ENCODE data around the gene PRR11.
"Not testable (repeated sequence)": the region's sequence is repeated elsewhere in the genome, so short reads cannot be mapped to it uniquely, and the experiment has no call there.

PRR11 gene

DNA sequence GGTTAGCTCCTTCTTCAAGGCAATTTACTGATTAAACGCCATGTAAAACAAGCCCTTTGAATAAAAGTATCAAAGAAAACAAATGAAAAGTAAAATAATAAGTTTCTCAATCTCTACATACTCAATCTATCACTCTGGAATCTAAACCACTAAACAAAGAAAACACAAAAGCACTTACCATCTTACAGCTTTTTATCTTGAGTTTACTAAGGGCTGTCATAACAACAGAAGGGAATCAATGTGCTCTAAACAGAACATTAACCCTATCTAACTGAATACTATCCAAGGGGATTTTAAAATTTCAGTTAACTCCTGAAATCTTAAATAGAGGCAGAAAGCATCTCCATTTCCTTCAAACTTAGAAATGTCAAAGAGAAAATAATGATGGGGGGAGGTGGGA, 4.0 kb upstream of the PRR11 start:
- no peak for DNase-seq (ENCODE audit: low read depth)

DNA sequence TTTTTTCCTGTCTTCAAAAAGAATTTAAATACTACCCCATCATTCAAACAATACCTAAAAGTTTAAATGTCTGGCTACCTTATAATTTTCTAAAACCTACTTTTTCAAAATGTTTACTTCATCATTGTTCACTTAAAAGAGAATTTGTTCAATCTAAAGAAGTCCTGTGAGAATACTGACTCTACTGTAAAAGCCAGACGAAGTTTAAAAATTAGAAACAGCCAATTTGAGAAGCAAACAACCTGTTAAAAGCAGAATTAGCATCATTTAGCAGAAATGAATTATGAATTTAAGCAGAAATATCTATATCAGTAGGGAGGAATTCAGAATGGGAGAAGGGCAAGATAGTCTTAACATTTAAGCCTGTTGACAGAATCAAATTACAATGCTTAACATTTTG, 2.6 kb upstream of the PRR11 start:
- DNase-seq (ENCODE audit: low read depth), result no peak

DNA sequence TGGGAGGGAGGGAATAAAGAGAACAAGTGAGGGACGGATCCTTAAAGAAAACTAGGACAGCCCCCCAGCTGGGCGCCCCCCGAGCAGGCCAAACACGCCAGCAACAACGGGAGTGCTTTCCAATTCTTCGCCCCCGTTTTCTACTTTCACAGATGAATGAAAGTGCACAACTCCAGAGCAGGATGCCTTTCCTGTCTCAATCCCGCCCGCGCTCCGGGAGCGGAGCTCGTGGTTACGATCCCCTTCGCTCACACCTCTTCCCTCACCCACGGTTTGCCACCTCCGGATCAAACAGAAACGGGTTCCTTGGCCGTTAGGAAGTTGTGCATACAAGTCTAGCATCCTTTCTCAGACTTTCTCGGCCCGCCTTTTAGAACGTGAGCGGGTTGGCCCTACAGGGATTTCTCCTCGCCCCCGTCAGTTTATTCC, 1.2 kb upstream of the PRR11 start:
- no peak for DNase-seq (ENCODE audit: low read depth)

DNA sequence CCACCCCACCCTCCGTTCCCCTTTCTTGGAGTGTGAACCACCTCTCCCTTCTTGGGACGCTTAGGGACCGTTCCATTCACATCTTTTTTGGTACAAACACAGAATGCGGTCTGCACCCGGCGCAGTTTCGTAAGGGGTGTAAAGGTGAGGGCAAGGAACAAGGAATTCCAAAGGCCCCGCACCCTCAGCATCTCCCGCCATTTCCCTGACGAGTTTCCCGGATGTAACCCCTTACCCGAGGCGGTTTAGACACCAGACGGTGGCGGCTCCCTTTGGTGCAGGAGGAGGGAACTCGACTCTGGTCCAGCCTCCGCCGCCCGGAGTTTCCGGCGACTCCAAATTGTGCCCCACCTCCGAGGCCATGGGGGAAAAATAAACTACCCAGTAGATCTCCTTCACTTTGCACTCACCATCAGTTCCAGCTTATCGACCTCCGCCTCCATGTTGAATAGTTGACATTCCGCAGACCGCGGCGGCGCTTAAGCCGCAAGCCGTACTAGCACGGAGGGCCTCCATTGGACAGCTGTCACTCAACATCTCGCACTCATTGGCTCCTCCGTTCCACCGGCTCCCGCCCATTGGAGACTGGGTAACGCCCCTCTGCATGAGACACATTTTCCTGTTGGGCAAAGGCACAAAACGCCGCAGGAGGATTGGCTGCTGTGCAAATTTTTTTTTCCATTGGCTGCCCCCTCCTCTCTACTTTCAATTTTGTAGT, 666 bp upstream of the PRR11 start, which contains the start of gene SKA2:
SKA2 (minus strand) TSS at position 466 of the 718 bp plus-strand sequence; CDS start at position 443, 23 bp downstream.
- DNase-seq (ENCODE audit: low read depth), result no peak

DNA sequence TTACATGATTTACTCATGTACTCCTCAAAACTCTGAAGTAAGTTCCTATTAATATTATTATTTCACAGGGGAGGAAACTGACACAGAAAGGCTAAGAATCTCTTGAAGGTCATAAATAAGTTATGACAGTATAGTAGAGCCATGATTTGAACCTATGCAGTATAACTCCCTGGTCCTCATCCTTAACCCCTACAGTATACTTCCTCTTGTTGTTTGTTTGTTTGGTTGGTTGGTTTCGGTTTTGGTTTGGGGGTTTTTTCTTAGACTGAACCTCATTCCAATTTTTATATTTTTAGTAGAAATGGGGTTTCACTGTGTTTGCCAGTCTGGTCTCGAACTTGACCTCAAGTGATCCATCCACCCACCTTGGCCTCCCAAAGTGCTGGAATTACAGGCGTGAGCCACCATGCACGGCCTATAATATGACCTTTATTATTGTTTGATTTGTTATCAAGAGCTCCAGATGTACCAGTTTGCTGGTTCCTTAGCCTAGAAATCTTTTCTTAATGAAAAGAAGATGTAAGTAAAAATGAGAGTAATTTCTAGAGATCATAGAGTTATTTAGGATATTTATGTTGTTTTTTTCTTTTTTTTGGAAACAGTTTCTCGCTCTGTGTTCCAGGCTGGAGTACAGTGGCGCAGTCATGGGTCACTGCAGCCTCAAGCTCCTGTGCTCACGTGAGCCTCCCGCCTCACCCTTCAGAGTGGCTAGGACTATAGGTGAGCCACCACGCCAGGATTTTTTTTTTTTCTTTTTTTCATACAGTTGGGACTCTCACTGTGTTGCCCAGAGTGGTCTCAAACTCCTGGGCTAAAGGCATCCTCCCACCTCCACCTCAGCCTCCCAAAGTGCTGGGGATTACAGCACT, 4.8 kb downstream of the PRR11 start:
- no peak for DNase-seq (ENCODE audit: low read depth)

DNA sequence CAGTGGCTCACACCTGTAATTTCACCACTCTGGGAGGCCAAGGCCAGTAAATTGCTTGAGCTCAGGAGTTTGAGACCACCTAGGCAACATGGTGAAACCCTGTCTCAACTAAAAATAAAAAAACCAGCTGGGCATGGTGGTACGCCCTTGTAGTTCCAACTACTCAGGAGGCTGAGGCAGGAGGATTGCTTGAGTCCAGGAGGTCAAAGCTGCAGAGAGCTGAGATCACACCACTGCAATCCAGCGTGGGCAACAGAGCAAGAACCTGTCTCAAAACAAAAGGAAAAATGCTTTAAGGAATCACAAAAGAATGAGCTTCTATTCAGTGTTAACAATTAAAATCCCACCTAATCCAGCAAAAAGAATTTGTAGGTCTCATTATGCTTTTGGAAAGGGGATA, 5.9 kb downstream of the PRR11 start:
- DNase-seq (ENCODE audit: low read depth), result no peak

DNA sequence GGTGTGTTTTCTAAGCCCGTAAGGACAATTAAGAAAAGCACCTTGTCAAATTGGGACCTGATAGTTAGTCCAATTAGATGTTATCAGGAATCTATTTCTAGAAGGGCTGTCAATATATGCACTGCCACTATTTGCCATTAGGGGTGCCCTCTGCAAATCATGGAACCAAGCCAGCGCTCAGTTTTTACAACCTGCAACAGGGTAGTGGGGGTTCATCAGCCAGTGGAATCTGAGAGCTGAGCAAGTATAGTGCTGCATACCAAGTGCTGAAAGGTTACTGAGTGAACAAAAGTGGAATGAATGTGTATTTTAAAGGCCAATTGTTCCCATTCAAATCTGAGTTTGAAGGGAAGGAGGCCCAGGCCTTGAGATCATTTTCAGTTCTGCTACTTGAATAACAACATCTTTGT, 10.4 kb downstream of the PRR11 start:
- DNase-seq (ENCODE audit: low read depth), result peak; percentile 36

DNA sequence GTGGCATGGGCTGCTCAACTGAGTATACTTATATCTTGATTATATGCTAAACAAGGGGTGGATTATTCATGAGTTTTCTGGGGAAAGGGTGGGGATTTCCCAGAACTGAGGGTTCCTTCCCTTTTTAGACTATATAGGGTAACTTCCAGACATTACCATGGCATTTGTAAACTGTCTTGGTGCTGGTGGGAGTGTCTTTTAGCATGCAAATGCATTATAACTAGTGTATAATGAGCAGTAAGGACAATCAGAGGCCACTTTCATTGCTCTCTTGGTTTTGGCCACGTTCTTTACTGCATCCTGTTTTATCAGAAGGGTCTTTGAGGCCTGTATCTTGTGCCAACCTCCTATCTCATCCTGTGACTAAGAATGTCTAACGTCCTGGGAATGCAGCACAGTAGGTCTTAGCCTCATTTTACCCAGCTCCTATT, 12.0 kb downstream of the PRR11 start:
- DNase-seq (ENCODE audit: low read depth), result no peak

DNA sequence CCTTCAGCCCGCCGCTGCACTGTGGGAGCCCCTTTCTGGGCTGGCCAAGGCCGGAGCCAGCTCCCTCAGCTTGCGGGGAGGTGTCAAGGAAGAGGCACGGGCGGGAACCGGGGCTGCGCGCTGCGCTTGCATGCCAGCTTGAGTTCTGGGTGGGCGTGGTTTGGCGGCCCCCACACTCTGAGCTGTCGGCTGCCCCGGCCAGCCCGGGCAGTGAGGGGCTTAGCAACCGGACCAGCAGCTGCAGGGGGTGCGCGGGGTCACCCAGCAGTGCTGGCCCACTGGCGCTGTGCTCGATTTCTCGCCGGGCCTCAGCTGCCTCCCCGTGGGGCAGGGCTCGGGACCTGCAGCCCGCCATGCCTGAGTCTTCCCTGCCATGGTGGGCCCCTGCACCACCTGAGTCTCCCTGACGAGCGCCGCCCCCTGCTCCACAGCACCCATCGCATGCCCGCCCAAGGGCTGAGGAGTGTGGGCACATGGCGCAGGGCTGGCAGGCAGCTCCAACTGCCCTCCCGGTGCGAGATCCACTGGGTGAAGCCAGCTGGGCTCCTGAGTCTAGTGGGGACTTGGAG, 17.0 kb downstream of the PRR11 start:
- no peak for DNase-seq (ENCODE audit: low read depth)

DNA sequence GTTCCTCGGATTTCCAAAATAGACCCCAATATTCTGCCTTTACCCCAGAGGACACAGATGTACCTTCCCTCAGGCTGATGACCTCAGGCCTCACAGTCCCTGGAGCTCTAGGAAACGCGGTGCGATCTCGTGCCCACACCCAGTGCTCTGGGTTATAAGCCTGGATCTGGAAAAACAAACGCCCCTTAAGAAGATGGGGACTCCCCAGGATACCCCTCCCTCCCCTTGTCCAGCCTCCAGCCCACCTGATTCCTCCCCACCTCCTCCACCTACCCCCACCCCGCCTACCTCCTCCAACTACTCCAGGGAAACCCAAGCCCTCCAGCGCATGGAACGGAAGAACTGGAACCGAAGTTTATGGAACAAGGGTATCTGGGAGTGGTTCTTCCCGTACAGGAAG, 19.1 kb downstream of the PRR11 start:
- DNase-seq (ENCODE audit: low read depth), result no peak

DNA sequence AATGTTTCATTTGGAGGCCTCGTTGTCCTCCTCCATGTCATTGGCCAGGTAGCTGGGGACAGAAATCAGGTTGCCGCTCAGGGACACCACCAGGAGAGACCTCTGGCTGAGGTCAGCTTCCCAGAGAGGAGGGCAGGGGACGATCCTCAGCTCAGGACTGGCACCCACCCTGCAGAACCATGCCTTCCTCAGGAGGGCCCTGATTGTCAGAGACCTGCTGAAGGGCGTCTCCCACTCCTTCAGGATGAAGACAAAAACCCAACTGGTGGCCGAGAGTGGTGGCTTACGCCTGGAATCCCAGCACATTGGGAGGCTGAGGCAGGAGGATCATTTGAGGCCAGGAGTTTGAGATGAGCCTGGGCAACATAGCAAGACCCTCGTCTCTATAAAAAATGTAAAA, 19.5 kb downstream of the PRR11 start:
- no peak for DNase-seq (ENCODE audit: low read depth)

DNA sequence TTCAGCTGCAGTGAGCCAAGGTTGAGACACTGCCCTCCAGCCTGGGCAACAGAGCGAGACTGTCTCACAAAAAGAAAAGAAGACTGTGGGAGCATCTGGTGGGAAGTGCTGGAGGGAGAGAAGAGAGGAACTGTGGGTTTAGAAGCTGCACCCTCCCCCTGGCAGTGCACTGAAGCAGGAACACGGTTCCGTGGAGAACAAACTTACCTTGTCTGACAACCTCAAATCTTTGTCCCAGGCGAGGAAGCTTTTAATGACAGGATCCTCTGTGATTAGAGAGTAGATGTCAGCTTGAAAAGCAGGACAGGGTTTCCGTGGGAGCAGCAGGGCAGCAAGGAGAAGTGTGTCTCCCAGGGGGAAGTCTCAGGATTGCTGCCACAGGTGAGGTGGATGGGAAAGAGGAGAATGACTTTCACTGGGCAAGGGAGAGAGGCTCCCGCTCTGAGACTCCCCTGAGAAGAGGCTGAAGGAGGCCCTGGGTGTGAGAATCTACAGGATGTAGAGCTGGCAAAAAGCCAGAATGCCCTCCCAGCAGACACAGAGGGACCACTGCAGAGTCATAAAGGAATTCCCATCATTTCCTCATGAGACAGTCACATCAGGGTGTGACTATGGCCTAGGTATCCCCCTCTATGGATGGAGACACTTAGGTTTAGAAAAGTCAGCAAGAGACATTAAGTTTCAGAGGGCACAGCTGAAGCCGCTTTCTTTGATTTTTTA, 22.9 kb downstream of the PRR11 start:
- DNase-seq (ENCODE audit: low read depth), result no peak

DNA sequence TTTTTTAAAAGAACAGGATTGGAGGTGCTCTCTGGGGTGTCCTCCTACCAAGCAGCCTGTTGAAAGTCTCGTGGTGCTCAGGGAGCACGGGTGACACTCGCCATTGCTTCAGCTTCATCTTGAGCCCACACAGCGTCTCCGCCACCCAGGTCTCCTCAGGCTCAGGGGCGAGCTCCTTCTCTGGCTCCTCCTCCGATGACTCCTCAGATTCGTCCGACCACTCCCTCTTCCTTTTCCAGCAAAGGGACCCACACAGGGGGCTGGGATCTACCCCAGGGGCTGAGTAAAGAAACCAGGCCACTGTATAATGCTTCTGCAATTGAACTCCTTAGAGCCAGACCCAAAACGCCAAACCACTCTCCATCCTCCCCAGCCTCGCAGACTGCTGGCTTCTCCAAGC, 24.1 kb downstream of the PRR11 start:
- not testable (repeated sequence) for DNase-seq (ENCODE audit: low read depth)

DNA sequence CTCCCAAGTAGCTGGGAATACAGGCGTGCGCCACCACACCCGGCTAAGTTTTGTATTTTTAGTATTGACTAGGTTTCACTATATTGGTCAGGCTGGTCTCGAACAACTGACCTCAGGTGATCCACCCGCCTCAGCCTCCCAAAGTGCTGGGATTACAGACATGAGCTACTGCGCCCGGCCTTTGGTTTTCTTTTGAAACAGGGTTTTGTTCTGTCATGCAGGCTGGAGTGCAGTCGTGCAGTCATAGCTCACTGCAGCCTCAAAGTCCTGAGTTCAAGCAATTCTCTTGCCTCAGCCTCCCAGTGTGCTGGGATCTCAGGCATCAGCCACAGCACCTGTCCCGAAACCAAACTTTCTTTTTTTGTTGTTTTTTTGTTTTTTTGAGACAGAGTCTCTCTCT, 25.1 kb downstream of the PRR11 start:
- no peak for DNase-seq (ENCODE audit: low read depth)

DNA sequence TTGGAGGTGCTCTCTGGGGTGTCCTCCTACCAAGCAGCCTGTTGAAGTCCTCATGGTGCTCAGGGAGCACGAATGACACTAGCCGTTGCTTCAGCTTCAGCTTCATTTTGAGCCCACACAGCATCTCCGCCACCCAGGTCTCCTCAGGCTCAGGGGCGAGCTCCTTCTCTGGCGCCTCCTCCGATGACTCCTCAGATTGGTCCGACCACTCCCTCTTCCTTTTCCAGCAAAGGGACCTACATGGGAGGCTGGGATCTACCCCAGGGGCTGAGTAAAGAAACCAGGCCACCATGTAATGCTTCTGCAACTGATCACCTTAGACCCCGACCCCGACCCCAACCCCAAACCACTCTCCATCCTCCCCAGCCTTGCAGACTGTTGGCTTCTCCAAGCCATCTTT, 25.9 kb downstream of the PRR11 start:
- DNase-seq (ENCODE audit: low read depth), result no peak

DNA sequence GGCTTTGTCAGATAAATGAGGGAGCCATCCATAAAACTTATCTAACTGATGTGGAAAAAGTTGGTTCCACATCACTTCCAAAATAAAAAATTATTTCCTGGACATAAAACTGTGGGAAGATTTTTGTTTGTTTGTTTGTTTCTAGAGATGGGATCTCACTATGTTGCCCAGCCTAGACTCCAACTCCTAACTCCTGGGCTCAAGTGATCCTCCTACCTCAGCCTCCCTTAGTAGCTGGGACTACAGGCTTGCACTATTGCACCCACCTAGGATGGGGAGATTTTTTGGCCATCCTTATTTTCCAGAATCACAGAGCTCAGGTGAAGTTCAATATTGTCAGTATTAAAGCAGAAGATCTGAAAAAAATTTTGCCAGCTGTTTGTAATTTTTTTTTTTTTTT, 30.5 kb downstream of the PRR11 start:
- no peak for DNase-seq (ENCODE audit: low read depth)

DNA sequence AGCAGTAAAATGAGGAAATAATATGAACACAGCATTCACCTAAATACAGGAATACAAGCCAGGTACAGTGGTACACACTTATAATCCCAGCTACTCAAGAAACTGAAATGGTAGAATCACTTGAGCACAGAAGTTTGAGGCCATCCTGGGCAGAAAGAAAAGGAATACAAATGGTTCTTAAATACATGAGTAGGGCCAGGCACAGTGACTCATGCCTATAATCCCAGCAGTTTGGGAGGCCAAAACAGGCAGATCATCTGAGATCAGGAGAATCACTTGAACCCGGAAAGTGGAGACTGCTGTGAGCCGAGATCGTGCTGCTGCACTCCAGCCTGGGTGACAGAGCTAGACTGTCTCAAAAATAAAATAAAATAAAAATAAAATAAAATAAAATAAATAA, 31.3 kb downstream of the PRR11 start:
- DNase-seq (ENCODE audit: low read depth), result no peak

DNA sequence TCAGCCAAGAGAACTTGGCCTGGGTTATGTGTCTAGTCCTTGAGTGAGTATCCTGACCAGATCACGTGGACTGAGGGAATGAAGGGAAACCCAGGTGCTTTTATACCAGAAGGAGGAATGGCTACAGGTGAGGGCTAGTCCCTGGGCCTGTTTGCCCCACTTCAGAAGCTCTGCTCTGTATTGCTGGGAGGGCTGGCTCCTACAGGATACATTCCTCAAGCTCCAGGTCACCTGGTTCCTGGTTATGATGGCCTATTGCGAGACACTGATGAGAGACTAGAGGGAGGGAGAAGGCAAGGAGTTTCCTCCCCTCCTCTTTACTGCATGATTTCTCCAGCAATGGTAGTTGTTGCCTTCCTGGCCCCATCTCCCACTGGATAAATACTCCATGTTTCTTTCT, 35.3 kb downstream of the PRR11 start:
- no peak for DNase-seq (ENCODE audit: low read depth)

DNA sequence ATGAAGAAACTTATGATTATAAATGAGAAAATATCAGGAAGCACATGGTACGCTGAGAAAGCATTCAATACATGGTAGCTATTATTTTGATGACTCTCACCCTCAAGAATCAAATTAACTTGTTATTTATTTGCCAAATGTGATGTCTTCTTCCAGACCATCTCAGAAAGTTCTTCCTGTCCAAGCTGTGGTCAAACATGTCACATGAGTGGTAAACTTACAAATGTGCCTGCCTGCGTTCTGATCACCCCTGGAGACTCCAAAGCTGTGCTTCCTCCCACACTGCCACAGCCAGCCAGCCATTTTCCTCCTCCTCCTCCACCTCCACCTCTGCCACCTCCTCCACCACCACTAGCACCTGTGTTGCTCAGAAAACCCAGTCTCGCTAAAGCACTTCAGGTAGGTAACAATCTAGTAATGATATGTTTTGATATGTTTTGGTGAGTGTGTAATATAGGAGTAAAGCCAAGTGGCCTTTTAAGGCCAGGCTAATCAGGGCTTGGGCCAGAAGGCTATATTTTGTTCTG, 37.9 kb downstream of the PRR11 start:
- no peak for DNase-seq (ENCODE audit: low read depth)

DNA sequence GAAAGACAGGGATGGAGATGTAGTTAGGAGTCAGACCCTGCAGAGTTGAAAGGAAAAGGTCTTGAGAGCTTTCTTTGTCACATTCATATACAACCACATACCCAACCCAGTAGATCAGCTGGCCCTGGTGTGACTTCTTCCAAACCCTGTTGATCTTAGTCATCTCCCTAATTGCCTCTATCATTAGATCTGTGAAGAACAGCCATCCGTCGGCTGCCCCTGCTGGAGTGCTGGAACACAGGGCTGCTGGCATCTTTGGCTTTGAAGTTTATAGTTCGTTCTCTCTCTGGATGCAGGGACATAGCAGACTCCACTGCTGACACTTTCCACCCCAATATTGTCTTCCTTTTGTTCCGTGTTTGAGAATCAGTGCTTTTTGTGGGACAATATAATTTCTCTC, 43.9 kb downstream of the PRR11 start:
- no peak for DNase-seq (ENCODE audit: low read depth)

DNA sequence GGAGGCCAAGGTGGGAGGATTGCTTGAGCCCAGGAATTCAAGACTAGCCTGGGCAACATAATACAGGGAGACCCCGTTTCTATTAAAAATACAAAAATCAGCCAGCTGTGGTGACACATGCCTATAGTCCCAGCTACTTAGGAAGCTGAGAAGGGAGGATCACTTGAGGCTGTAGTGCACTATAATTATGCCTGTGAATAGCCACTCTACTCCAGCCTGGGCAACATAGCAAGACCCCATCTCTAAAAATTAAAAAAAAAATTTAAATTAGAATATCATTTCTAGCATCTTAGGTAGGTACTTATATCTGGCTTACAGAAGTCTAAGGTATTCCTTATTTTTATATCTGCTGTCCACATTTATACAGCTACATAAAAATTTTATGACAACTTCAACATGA, 46.8 kb downstream of the PRR11 start:
- no peak for DNase-seq (ENCODE audit: low read depth)

DNA sequence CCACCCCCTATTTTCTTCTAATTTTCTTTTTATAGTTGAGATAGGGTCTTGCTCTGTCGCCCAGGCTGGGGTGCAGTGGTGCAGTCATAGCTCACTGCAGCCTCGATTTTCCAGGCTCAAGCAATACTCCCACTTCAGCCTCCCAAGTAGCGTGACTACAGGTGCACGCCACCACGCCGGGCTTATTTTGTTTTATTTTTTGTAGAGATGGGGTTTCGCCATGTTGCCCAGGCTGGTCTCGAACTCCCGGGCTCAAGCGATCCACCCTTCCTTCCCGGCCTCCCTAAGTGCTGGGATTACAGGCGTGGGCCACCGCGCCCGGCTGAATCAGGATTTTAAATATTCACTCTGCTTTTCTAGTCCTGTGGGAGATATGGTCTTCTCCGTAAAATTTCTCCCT, 63.8 kb downstream of the PRR11 start:
- DNase-seq (ENCODE audit: low read depth), result no peak
